ENCODE results near the gene TAP1.
"Not testable (repeated sequence)": the region's sequence is repeated elsewhere in the genome, so short reads cannot be mapped to it uniquely, and the experiment has no call there.

- TF ChIP-seq POLR2A (IDR thresholded peaks at IDR 0.05) = not testable (repeated sequence)
- TF ChIP-seq, protein P1, sequence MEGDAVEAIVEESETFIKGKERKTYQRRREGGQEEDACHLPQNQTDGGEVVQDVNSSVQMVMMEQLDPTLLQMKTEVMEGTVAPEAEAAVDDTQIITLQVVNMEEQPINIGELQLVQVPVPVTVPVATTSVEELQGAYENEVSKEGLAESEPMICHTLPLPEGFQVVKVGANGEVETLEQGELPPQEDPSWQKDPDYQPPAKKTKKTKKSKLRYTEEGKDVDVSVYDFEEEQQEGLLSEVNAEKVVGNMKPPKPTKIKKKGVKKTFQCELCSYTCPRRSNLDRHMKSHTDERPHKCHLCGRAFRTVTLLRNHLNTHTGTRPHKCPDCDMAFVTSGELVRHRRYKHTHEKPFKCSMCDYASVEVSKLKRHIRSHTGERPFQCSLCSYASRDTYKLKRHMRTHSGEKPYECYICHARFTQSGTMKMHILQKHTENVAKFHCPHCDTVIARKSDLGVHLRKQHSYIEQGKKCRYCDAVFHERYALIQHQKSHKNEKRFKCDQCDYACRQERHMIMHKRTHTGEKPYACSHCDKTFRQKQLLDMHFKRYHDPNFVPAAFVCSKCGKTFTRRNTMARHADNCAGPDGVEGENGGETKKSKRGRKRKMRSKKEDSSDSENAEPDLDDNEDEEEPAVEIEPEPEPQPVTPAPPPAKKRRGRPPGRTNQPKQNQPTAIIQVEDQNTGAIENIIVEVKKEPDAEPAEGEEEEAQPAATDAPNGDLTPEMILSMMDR (IDR thresholded peaks at IDR 0.05) = not testable (repeated sequence)
Observed at GRCh38 chr6:32880962-32881361, 27.5 kb upstream of the TAP1 start.
